Stomach (tissue), 4 donors: ENCODE measurements around the gene ATP5MC3.

Experiments used
- POLR2A ChIP-seq, 4 donors: fragments of 450-650 bp; IDR thresholded peaks; one replicate each; pipeline ENCODE4 v1.6.1; 2016; ENCODE audit warnings: antibody characterized with exemption in 4 of 4, control low read depth in 2 of 4, mild to moderate bottlenecking in 1 of 4, moderate library complexity in 1 of 4
- POLR2AphosphoS5 ChIP-seq, 3 donors: sonication (generic); formaldehyde crosslinking; IDR thresholded peaks; one replicate each; pipeline ENCODE4 v1.6.1; 2016; ENCODE audit warnings: antibody characterized with exemption in 3 of 3
- TF ChIP-seq, protein P1 (sequence below), 7 experiments: fragments of 450-650 bp in 4 of 7; fragments of 200-600 bp in 3 of 7; sonication (generic) in 3 of 7; IDR thresholded peaks; one replicate each; pipeline ENCODE4 v1.5.1; 2016 to 2019; ENCODE audit warnings: antibody characterized with exemption in 7 of 7, control low read depth in 2 of 7, mild to moderate bottlenecking in 1 of 7

DNA sequence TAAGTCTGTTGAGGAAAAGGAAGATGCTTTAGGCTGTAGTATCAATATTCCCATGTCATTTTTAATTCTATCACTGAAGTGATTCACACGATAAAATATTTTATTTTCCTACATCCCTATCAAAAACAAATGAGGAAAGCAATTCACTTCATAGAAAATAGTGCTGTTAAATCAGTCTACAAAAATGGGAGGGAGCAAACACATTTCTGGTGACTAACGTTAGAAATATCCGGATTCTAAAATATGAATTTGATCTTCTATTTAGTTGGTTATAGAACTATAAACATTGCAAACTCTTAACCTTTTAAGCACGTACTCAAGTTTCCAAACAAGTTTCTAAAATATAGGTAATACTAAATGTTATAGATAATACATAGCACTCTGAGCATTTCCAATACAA is 34.3 kb downstream of the ATP5MC3 start:
- no peak for TF ChIP-seq POLR2A (IDR thresholded peaks at IDR 0.05)
- TF ChIP-seq, protein P1, sequence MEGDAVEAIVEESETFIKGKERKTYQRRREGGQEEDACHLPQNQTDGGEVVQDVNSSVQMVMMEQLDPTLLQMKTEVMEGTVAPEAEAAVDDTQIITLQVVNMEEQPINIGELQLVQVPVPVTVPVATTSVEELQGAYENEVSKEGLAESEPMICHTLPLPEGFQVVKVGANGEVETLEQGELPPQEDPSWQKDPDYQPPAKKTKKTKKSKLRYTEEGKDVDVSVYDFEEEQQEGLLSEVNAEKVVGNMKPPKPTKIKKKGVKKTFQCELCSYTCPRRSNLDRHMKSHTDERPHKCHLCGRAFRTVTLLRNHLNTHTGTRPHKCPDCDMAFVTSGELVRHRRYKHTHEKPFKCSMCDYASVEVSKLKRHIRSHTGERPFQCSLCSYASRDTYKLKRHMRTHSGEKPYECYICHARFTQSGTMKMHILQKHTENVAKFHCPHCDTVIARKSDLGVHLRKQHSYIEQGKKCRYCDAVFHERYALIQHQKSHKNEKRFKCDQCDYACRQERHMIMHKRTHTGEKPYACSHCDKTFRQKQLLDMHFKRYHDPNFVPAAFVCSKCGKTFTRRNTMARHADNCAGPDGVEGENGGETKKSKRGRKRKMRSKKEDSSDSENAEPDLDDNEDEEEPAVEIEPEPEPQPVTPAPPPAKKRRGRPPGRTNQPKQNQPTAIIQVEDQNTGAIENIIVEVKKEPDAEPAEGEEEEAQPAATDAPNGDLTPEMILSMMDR (IDR thresholded peaks at IDR 0.05), result no peak
- no peak for TF ChIP-seq POLR2AphosphoS5 (IDR thresholded peaks at IDR 0.05)
